GM18519 (cell line): ENCODE data around the gene CAPN2.

Experiments
- ATAC-seq: cut with Tn5 transposase; IDR thresholded peaks from one replicate; pipeline ENCODE4 v1.9.1; 2021; ENCODE audit warnings: mild to moderate bottlenecking, moderate library complexity; ENCODE audit not compliant: unreplicated experiment, low FRiP score

Gene CAPN2

DNA sequence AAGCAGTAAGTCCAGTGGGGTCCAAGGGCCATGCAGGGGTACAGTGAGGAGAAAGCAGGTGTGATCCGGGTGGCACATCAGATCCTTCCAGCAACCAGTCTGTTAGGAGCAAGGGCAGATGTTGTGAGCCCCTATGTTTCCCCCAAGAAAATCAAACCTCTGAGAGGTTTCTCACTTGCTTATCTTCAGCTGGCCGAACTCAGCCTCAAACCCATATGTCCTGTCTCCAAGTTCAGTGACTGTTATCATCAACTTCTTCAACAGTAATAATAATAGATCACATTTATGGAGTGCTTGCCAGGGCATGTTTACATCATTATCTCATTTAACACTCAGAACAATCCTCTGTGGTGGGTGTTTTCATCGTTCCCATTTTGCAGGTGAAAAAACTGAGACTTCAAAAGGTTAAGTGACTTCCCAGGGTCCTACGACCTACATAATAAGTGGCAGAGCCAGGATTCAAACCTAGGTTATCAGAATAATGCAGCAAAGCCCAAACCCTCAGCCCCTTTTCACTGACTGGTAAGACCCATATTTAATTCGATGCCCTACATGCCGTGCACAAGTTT, 3.3 kb downstream of the CAPN2 start:
- no peak for ATAC-seq

DNA sequence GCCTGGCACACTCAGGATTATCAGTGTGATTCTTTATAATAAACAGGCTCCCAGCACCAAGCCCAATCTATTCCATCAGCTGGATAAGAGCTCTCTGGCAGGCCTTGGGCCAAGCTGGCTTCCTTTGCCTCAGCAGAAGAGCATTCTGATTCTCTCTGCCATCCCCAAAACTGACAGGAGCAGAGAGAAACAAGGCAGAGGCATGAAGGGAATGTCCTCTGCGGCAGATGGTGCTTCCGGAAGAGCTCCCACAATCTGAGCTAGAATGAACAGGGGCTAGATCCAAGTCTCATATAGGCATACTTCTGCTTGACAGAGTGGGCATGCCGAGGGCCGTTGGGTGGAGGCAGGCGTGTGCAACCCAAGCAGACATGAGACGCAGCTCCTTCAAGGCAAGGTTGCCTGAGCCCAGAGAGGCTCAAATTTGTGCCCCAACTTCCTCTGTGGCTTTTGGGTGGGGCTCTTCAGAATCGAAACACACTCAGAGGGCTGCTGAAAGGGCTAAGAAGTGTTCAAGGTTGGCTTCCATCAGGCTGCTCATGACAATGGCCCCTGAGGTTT, 4.0 kb downstream of the CAPN2 start:
- ATAC-seq: peak; percentile 36

DNA sequence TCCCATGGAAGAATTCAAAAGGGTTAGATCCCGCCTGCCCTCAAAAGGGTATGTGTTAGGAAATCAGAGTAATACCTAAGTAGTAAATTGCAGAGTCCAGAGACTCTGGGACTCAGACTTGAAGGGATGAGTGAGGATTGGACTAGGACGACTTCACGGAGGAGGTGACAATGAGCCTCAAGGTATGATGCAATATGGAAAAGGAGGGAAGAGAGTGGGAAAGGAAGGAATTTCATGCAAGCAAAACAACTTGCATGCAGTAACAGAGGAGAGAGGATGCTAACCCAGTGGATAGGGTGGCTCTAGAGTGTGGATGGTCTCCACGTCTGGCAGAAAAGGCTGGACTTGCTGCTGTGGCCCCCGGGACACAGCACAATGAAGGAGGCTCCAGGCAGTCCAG, 4.8 kb downstream of the CAPN2 start:
- no peak for ATAC-seq

DNA sequence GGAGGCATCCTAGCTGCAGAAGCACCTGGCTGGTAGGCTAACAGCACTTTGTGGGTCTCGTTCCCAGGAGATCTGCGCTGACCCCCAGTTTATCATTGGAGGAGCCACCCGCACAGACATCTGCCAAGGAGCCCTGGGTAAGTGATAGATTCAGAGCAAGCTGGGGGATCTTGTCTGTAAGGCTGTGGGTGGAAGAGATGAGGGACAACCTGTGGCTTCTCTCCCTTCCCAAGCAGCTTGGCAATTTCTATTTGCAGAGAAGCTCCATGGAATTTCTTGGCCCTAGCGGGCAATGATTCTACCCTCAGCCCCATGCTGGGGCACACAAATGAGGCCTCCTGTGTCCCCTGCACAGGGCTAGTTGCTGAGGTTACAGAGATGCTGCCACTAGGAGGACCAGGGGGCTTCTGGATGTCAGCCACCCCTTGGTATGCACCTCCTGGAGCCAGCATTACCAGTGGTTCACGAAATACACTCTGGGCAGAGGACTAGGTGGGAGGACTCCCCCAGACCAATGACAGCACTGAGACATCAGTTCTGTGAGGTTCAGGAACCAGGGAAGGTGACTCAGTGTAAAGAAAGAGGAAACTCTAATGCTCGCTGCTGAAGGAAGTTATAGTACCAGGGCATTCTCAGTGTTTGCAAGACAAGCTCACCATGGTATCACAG, 5.5 kb downstream of the CAPN2 start:
- ATAC-seq: no peak

DNA sequence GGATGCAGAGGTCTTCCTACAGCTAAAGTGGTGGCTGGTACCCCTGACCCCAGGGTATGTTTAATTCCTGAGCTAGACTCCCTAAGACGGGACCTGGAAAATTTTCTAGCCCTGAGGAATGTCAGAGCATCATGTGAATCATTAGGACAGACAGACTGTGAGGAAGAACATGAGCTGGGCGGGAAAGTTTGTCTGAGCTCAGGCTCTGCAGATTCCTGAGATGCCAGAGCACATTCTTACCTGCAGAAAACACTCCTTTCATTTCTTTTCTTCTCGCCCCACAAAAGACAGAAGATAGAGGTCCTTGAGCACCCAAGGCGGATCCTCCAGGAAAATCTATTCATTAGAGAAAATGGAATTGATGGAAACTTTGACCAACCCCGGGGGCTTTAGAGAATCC, 6.5 kb downstream of the CAPN2 start:
- ATAC-seq: no peak

DNA sequence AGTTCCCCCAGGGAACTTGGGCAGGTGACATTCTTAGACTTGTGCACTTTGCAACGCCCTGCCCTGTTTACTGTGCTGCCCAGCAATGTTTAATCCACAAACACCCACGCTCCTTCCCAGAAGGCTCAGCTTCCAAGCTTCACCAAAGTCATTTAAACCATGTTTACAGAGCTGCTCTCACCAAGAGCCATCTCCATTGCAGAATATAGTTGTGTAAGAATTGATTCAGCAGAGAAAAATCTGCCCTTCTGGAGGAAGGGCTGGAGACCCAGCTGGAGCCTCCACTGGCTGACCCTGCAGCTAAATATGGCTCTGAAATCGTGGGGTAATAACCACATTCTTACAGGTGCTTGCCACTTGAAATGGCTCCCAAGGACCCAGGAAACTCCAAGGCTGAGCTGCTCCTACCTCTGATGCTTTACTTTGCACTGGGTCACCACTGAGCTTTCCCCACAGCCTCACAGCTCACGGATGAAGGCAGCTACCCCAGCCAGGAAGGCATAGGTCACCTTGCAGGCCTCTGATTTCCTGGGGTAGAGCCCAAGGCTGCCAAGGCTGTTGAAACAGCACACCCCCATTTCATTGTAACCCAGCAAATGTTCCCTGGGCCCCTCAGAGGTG, 8.7 kb downstream of the CAPN2 start:
- no peak for ATAC-seq

DNA sequence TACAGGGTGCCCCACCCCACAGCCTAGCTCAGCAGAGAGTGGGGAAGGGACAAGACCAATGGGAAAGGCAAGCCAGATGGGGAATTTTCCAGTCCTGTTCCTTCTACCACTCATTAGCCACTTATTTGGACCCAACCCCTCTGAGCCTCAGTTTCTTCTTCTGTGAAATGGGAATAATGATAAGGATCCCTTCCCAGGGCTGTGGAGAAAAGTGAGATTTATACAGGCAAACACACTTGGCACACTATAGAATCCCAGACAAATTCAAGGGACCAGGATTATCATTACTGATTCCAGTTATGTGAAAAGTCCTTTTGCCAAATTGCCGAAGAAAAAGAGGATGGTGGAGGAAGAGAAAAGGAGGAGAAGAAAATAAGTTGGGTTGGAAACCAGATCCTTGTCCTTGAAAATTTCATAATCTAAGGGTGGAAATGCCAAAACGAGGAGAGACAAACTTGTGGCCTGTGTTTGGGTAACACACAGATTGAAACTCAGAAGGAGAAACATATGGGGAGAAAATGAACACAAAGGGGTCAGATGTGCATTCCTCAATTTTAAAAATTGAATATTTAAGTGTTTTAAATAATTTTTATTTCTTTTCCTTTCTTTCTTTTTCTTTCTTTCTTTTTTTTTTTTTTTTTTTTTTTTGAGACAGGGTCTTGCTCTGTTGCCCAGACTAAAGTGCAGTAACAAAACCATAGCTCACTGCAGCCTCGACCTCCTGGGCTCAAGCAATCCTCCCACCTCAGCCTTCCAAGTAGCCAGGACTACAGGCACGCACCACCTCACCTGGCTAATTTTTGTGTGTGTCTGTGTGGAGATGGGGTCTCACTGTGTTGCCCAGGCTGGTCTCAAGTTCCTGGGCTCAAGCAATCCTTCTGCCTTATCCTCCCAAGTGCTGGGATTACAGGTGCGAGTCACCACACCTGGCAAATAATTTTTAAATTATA, 9.6 kb downstream of the CAPN2 start:
- no peak for ATAC-seq

DNA sequence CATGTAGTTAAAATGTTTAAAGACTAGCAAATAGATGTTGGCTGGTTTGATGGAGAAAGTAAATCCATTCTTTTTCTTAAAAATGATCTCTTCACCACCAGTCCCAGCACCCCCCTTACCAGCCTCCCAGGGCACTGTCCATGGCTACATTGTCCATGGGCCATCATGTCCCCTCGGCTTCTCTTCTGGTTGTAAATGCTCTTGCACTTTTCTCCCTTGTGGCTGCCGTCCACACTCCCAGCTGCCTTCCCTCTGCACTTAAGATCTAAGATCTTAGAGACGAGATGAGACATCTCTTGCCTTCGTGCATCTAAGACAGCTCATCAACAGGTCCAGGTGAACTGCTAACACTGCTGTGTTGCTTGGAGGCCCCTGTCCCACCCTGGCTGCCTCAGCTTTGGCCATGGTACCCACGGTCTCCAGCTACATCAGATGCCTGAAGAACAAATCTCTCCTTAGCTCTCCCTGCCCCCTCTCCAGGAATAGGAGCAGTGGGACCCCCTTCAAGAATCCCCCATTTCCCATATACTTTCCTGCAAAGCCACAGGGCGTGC, 11.1 kb downstream of the CAPN2 start:
- ATAC-seq: no peak

DNA sequence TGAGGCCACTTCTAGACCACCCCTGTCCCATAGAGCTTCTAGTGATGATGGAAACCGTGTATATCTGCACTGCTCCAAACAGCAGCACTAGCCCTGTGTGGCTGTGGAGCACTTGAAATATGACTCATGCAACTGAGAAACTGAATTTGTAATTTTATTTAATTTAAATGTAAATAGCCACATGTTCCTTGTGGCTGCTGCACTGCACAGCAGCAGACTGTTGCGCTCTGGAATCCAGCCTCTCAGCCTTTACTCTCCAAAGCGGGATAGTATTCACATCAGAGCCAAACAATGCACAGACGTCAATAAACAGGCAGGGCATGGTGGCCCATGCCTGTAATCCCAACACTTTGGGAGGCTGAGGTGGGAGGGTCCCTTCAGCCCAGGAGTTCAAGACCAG, 12.0 kb downstream of the CAPN2 start:
- ATAC-seq: no peak

- ATAC-seq: no peak
These were observed 13.2 kb downstream of the CAPN2 start for GRCh38 chr1:223725578-223725977.

- peak; percentile 84 for ATAC-seq
These were observed 14.2 kb downstream of the CAPN2 start for GRCh38 chr1:223726380-223727001.

DNA sequence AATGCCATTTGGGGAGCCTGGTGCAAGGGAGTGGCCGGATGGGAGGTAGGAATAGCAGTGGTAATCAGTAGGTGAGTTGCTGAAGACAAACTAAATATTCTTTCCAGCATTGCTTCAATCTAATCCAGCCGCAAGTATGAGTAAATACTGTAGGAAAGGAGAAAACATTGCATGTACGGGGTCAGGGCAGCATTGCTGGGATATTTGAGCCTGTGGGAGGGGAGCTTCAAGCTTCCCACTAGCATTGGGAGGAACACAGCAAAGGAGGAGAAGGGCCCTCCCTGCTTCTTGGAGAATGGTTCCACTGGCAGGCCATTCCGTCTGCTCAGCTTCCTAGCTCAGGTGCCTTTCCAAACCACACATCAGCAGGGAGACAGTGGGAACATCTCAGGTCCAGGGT, 15.2 kb downstream of the CAPN2 start:
- ATAC-seq: no peak

DNA sequence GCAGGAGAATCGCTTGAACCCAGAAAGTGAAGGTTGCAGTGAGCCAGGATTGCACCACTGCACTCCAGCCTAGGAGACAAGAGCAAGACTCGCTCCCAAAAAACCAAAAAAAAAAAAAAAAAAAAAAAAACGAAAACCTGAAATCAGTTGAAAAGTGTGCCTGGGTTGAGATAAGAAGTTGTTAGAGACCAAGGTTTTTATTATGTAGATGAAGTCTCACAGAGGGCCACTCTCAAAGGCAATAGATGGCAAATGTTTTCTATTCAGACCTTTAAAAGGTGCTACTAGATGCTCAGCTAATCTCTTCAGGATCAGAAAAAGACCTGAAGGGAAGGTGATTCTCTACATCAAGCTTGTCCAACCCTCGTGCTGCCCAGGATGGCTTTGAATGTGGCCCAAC, 17.6 kb downstream of the CAPN2 start:
- no peak for ATAC-seq

- no peak for ATAC-seq
These were observed 18.3 kb downstream of the CAPN2 start for GRCh38 chr1:223730479-223731132.

DNA sequence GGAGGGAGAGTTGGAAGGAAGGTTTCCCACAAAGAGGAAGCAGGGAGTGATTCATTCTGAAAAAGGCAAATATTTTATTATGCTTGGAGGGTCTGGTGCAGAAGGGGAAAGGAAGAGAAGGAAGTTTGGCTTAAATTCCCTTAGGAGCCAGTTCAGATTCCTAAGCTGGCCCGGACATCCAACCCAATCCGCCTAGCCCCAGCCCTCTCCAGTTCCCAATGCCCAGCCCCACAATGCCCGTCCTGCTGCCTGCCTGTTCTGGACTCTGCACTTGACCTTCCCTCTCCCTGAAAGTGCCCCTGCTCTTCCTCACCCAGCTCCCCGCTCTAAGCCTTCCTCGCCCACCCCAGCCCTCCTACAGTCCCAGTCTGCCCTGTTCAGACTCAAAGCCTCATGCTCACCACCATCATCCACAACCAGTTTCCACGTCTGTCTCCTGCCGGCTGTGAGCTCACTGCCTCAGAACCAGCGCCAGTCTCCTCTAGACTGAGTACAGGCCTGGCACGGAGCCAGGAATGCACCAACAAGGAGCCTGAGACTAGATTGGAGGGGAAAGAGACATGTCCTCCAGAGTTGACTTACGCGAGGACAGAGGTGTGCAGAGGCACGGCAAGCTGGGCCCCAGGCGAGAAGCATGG, 18.9 kb downstream of the CAPN2 start:
- ATAC-seq: no peak

- ATAC-seq: no peak
These were observed 20.9 kb downstream of the CAPN2 start for GRCh38 chr1:223732993-223733798.

DNA sequence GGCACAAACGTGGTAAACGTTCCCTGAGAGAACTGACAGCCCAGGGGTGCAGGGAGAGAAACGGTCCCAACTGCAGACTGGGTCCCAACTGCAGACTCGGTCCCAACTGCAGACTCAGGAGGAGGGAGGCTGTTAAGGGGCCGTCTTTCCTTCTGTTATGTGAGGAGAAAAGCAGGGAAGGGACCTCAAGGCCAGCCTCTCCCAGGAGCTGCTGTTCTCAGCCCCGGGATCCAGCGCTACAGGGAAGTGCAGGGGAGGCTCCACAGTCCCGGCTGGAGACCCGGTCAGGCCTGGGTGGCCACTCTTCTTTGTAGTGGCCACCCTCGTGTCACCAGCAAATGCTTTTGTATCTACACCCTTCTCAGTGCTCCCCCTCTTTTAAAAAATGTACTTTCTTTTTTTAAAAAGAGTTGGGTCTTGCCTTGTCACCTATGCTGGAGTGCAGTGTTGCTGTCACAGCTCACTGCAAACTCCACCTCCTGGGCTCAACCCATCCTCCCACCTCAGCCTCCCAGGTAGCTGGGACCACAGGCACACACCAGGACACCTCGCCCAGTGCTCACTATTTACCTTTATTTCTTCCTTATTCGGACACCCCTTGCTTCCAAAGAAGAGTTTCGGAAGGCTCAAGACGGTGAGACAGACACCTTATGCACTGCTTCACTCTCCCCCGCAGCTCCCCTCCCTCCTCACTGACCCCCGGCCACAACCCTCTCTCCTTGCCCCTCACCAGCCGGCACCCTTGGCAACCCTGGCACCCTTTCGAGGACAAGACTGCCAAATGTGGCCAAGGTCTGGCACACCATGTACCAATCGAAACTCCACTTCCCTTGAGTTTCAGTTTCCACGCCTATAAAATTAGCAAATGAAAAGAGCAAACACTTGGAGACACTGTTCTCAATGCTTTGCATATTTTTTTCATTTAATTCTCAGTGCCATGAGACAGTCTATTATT, 21.8 kb downstream of the CAPN2 start:
- no peak for ATAC-seq
